Measurements from ENCODE around the gene FOXA2.

GRCh38 chr20:22629447-22629846, 45.1 kb upstream of the FOXA2 start:
- TF ChIP-seq POLR2AphosphoS5 (IDR thresholded peaks at IDR 0.05): no peak
- TF ChIP-seq, protein P1, sequence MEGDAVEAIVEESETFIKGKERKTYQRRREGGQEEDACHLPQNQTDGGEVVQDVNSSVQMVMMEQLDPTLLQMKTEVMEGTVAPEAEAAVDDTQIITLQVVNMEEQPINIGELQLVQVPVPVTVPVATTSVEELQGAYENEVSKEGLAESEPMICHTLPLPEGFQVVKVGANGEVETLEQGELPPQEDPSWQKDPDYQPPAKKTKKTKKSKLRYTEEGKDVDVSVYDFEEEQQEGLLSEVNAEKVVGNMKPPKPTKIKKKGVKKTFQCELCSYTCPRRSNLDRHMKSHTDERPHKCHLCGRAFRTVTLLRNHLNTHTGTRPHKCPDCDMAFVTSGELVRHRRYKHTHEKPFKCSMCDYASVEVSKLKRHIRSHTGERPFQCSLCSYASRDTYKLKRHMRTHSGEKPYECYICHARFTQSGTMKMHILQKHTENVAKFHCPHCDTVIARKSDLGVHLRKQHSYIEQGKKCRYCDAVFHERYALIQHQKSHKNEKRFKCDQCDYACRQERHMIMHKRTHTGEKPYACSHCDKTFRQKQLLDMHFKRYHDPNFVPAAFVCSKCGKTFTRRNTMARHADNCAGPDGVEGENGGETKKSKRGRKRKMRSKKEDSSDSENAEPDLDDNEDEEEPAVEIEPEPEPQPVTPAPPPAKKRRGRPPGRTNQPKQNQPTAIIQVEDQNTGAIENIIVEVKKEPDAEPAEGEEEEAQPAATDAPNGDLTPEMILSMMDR (IDR thresholded peaks at IDR 0.05): no peak
- no peak for TF ChIP-seq POLR2A (IDR thresholded peaks at IDR 0.05)

Measured in prostate gland (tissue), 2 donors.